Measurements from ENCODE around the gene HOOK2. TPM values are rescaled to one million over a fixed set of nuclear protein-coding genes. Genes with fewer than 3 reads are reported as not detected.

HOOK2 gene
- total and polyA plus RNA-seq, 2 of the 13 experiments (the other 11 are each of a cell fraction or from before 2014, with no cell fraction given), result 9.2 to 12.9 TPM

DNA sequence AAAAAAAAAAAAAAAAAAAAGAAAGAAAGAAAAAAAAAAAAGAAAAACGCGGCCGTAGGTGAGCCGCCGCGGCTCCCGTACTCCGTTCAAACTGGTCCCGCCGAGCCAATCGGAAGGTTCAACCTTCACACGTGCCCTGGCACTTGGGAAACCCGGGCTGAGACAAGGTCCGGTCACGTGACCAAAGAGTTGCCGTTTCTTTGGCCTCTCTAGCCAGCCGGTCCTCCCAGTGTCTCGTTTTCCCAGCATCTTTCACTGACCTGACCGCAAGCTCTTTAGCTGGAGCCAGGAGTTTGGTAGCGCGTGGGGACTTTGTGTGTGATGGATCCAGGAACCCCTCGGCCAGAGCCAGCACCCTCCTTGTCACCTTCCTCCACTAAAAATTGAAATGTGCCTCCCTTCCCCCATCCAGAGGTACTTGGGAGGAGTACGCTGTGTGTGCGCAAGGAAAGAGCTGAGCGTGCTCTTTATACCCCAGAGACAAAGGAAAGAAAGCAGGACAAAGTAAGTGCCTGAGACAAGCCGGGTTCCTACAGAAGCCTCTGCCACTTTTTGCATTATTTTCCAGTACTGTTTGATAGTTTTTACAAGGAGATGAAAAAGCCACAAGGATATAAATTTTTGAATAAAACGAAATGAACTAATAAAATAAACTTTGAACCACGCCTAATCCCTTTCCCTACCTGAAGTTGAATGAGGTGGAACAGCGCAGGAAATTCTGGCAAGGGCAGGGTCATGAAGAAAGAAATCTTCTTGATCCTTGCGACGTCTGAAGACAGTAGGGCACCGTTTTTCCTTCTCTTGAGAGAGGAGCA is 52.6 kb downstream of the HOOK2 start (continued):
- TF ChIP-seq, protein P1, sequence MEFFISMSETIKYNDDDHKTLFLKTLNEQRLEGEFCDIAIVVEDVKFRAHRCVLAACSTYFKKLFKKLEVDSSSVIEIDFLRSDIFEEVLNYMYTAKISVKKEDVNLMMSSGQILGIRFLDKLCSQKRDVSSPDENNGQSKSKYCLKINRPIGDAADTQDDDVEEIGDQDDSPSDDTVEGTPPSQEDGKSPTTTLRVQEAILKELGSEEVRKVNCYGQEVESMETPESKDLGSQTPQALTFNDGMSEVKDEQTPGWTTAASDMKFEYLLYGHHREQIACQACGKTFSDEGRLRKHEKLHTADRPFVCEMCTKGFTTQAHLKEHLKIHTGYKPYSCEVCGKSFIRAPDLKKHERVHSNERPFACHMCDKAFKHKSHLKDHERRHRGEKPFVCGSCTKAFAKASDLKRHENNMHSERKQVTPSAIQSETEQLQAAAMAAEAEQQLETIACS (CRISPR knock-in tag; IDR thresholded peaks at IDR 0.05), result peak; percentile 51; the same call in 1 of the 2 replicates
- TF ChIP-seq ZNF839 (CRISPR knock-in tag; IDR thresholded peaks at IDR 0.05; ENCODE audit: borderline replicate concordance) (no peak), ZNF546 (CRISPR knock-in tag; conservative IDR thresholded peaks at IDR 0.05) (no peak), AGO2 (optimal IDR thresholded peaks at IDR 0.05; ENCODE audit: low read depth, low read length) (peak; percentile 25), HDAC1 (CRISPR knock-in tag; IDR thresholded peaks at IDR 0.05) (peak; percentile 80), PAWR (CRISPR knock-in tag; IDR thresholded peaks at IDR 0.05; ENCODE audit: borderline replicate concordance) (no peak), SALL2 (CRISPR knock-in tag; IDR thresholded peaks at IDR 0.05) (no peak; the same call in 1 of the 2 replicates), DNMT3B (CRISPR knock-in tag; conservative IDR thresholded peaks at IDR 0.05) (0 out of 2 replicates have a peak, but pooled peaks have one; percentile 24), KLF9 (CRISPR knock-in tag; IDR thresholded peaks at IDR 0.05; ENCODE audit: low read depth) (peak; percentile 48; the same call in 1 of the 2 replicates), ZNF331 (CRISPR knock-in tag; IDR thresholded peaks at IDR 0.05) (peak; percentile 76), ZFP62 (CRISPR knock-in tag; IDR thresholded peaks at IDR 0.05) (no peak), NFYC (CRISPR knock-in tag; IDR thresholded peaks at IDR 0.05) (peak; percentile 87), ZNF709 (CRISPR knock-in tag; IDR thresholded peaks at IDR 0.05) (0 out of 2 replicates have a peak, but pooled peaks have one; percentile 48), NPAS2 (CRISPR knock-in tag; IDR thresholded peaks at IDR 0.05; ENCODE audit: borderline replicate concordance) (no peak), ZNF773 (CRISPR knock-in tag; IDR thresholded peaks at IDR 0.05; ENCODE audit: borderline replicate concordance) (no peak), ZFP36 (IDR thresholded peaks at IDR 0.05; ENCODE audit: borderline replicate concordance, low read depth, low read length, partially characterized antibody) (no peak), HDAC2 (CRISPR knock-in tag; IDR thresholded peaks at IDR 0.05) (peak; percentile 75), ZNF33B (CRISPR knock-in tag; IDR thresholded peaks at IDR 0.05) (no peak), XBP1 (CRISPR knock-in tag; IDR thresholded peaks at IDR 0.05) (no peak), RBM22 (optimal IDR thresholded peaks at IDR 0.05; ENCODE audit: low read length) (no peak), NCOR1 (IDR thresholded peaks at IDR 0.05; ENCODE audit: borderline replicate concordance, low read length) (no peak)
- TF ChIP-seq, protein P2, sequence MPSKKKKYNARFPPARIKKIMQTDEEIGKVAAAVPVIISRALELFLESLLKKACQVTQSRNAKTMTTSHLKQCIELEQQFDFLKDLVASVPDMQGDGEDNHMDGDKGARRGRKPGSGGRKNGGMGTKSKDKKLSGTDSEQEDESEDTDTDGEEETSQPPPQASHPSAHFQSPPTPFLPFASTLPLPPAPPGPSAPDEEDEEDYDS (CRISPR knock-in tag; IDR thresholded peaks at IDR 0.05), result peak; percentile 54
- TF ChIP-seq, protein P3, sequence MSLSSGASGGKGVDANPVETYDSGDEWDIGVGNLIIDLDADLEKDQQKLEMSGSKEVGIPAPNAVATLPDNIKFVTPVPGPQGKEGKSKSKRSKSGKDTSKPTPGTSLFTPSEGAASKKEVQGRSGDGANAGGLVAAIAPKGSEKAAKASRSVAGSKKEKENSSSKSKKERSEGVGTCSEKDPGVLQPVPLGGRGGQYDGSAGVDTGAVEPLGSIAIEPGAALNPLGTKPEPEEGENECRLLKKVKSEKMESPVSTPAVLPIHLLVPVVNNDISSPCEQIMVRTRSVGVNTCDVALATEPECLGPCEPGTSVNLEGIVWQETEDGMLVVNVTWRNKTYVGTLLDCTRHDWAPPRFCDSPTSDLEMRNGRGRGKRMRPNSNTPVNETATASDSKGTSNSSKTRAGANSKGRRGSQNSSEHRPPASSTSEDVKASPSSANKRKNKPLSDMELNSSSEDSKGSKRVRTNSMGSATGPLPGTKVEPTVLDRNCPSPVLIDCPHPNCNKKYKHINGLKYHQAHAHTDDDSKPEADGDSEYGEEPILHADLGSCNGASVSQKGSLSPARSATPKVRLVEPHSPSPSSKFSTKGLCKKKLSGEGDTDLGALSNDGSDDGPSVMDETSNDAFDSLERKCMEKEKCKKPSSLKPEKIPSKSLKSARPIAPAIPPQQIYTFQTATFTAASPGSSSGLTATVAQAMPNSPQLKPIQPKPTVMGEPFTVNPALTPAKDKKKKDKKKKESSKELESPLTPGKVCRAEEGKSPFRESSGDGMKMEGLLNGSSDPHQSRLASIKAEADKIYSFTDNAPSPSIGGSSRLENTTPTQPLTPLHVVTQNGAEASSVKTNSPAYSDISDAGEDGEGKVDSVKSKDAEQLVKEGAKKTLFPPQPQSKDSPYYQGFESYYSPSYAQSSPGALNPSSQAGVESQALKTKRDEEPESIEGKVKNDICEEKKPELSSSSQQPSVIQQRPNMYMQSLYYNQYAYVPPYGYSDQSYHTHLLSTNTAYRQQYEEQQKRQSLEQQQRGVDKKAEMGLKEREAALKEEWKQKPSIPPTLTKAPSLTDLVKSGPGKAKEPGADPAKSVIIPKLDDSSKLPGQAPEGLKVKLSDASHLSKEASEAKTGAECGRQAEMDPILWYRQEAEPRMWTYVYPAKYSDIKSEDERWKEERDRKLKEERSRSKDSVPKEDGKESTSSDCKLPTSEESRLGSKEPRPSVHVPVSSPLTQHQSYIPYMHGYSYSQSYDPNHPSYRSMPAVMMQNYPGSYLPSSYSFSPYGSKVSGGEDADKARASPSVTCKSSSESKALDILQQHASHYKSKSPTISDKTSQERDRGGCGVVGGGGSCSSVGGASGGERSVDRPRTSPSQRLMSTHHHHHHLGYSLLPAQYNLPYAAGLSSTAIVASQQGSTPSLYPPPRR (CRISPR knock-in tag; IDR thresholded peaks at IDR 0.05; ENCODE audit: borderline replicate concordance), result peak; percentile 14; the same call in 1 of the 2 replicates
- TF ChIP-seq, protein P4, sequence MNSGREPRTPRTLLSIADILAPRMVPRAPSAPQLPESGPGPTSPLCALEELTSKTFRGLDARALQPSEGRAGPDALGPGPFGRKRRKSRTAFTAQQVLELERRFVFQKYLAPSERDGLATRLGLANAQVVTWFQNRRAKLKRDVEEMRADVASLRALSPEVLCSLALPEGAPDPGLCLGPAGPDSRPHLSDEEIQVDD (CRISPR knock-in tag; IDR thresholded peaks at IDR 0.05; ENCODE audit: borderline replicate concordance), result no peak

All from HepG2 (cell line).